ENCODE measurements around the gene GALR2.

Gene GALR2

GRCh38 chr17:76074390-76075363 lies at the start of gene GALR2:
TSS of gene GALR2 (plus strand) at chr17:76074781. CDS start at chr17:76074884, 103 bp downstream.
- Histone ChIP-seq H3K4me3 (ENCODE audit: low read length) (no peak within 1 kb of the TSS), H3K27me3 (ENCODE audit: control insufficient read depth, insufficient read depth, low read length) (peaks cover 63% of the 10 kb centered on the region)

GRCh38 chr17:76025294-76025693 lies 49.3 kb upstream of the GALR2 start:
- Histone ChIP-seq H3K27me3 (ENCODE audit: control insufficient read depth, insufficient read depth, low read length) (no peaks in the 10 kb centered on the region), H3K36me3 (ENCODE audit: control insufficient read depth, insufficient read depth, low read length) (no peaks in the 10 kb centered on the region), H3K9me3 (ENCODE audit: control insufficient read depth, low read length) (no peaks in the 10 kb centered on the region), H3K9ac (ENCODE audit: low read length) (no peak overlapping the region), H3K4me1 (ENCODE audit: control insufficient read depth, insufficient read depth, low read length) (peaks cover 33% of the 10 kb centered on the region), H3K4me3 (ENCODE audit: low read length) (no peak overlapping the region)

More at GRCh38 chr17:76074390-76075363, at the start of gene GALR2:
- Histone ChIP-seq H3K9me3 (ENCODE audit: control insufficient read depth, low read length) (no peaks in the 10 kb centered on the region), H3K36me3 (ENCODE audit: control insufficient read depth, insufficient read depth, low read length) (no peaks in the 10 kb centered on the region), H3K4me1 (ENCODE audit: control insufficient read depth, insufficient read depth, low read length) (peaks cover 21% of the 10 kb centered on the region), H3K9ac (ENCODE audit: low read length) (no peak within 1 kb of the TSS)

- peaks cover 33% of the 10 kb centered on the region for H3K4me1 ChIP-seq (ENCODE audit: control insufficient read depth, insufficient read depth, low read length)
- H3K9ac ChIP-seq (ENCODE audit: low read length), result peak overlapping the region; percentile 68
- H3K36me3 ChIP-seq (ENCODE audit: control insufficient read depth, insufficient read depth, low read length), result no peaks in the 10 kb centered on the region
- H3K27me3 ChIP-seq (ENCODE audit: control insufficient read depth, insufficient read depth, low read length), result no peaks in the 10 kb centered on the region
- H3K4me3 ChIP-seq (ENCODE audit: low read length), result no peak overlapping the region
- H3K9me3 ChIP-seq (ENCODE audit: control insufficient read depth, low read length), result no peaks in the 10 kb centered on the region
These were observed 47.8 kb upstream of the GALR2 start for GRCh38 chr17:76026714-76027158.

- H3K4me1 ChIP-seq (ENCODE audit: control insufficient read depth, insufficient read depth, low read length), result peaks cover 33% of the 10 kb centered on the region
- no peaks in the 10 kb centered on the region for H3K36me3 ChIP-seq (ENCODE audit: control insufficient read depth, insufficient read depth, low read length)
- H3K9me3 ChIP-seq (ENCODE audit: control insufficient read depth, low read length), result no peaks in the 10 kb centered on the region
- no peaks in the 10 kb centered on the region for H3K27me3 ChIP-seq (ENCODE audit: control insufficient read depth, insufficient read depth, low read length)
- H3K4me3 ChIP-seq (ENCODE audit: low read length), result no peak within 1 kb of the TSS
- peak within 1 kb of the TSS; percentile 68 for H3K9ac ChIP-seq (ENCODE audit: low read length)
These were observed 47.3 kb upstream of the GALR2 start, which contains the start of gene EVPL for GRCh38 chr17:76027159-76027839. TSS of gene EVPL (minus strand) at chr17:76027306. CDS start at chr17:76027198, 108 bp downstream.

GRCh38 chr17:76032073-76032779 lies 42.4 kb upstream of the GALR2 start:
- H3K4me3 ChIP-seq (ENCODE audit: low read length), result no peak overlapping the region
- H3K27me3 ChIP-seq (ENCODE audit: control insufficient read depth, insufficient read depth, low read length), result no peaks in the 10 kb centered on the region
- H3K4me1 ChIP-seq (ENCODE audit: control insufficient read depth, insufficient read depth, low read length), result peaks cover 13% of the 10 kb centered on the region
- no peaks in the 10 kb centered on the region for H3K36me3 ChIP-seq (ENCODE audit: control insufficient read depth, insufficient read depth, low read length)
- no peaks in the 10 kb centered on the region for H3K9me3 ChIP-seq (ENCODE audit: control insufficient read depth, low read length)
- H3K9ac ChIP-seq (ENCODE audit: low read length), result no peak overlapping the region

GRCh38 chr17:76032780-76033108 lies 41.8 kb upstream of the GALR2 start:
- H3K4me1 ChIP-seq (ENCODE audit: control insufficient read depth, insufficient read depth, low read length), result peaks cover 9% of the 10 kb centered on the region
- no peak overlapping the region for H3K9ac ChIP-seq (ENCODE audit: low read length)
- no peaks in the 10 kb centered on the region for H3K27me3 ChIP-seq (ENCODE audit: control insufficient read depth, insufficient read depth, low read length)
- peaks cover 3% of the 10 kb centered on the region for H3K36me3 ChIP-seq (ENCODE audit: control insufficient read depth, insufficient read depth, low read length)
- H3K4me3 ChIP-seq (ENCODE audit: low read length), result no peak overlapping the region
- no peaks in the 10 kb centered on the region for H3K9me3 ChIP-seq (ENCODE audit: control insufficient read depth, low read length)

- Histone ChIP-seq H3K9ac (ENCODE audit: low read length) (no peak overlapping the region), H3K9me3 (ENCODE audit: control insufficient read depth, low read length) (no peaks in the 10 kb centered on the region), H3K4me1 (ENCODE audit: control insufficient read depth, insufficient read depth, low read length) (peaks cover 8% of the 10 kb centered on the region)
These were observed 41.4 kb upstream of the GALR2 start for GRCh38 chr17:76033139-76033538.

GRCh38 chr17:76034428-76035350 lies 39.9 kb upstream of the GALR2 start:
- Histone ChIP-seq H3K9ac (ENCODE audit: low read length) (no peak overlapping the region), H3K4me1 (ENCODE audit: control insufficient read depth, insufficient read depth, low read length) (peaks cover 3% of the 10 kb centered on the region)

More at GRCh38 chr17:76033139-76033538, 41.4 kb upstream of the GALR2 start:
- Histone ChIP-seq H3K27me3 (ENCODE audit: control insufficient read depth, insufficient read depth, low read length) (no peaks in the 10 kb centered on the region), H3K4me3 (ENCODE audit: low read length) (no peak overlapping the region), H3K36me3 (ENCODE audit: control insufficient read depth, insufficient read depth, low read length) (peaks cover 7% of the 10 kb centered on the region)

GRCh38 chr17:76036497-76037261 lies 37.9 kb upstream of the GALR2 start:
- Histone ChIP-seq H3K9ac (ENCODE audit: low read length) (no peak overlapping the region), H3K4me1 (ENCODE audit: control insufficient read depth, insufficient read depth, low read length) (no peaks in the 10 kb centered on the region), H3K9me3 (ENCODE audit: control insufficient read depth, low read length) (no peaks in the 10 kb centered on the region), H3K27me3 (ENCODE audit: control insufficient read depth, insufficient read depth, low read length) (no peaks in the 10 kb centered on the region), H3K36me3 (ENCODE audit: control insufficient read depth, insufficient read depth, low read length) (peaks cover 18% of the 10 kb centered on the region), H3K4me3 (ENCODE audit: low read length) (no peak overlapping the region)

More at GRCh38 chr17:76034428-76035350, 39.9 kb upstream of the GALR2 start:
- H3K4me3 ChIP-seq (ENCODE audit: low read length), result no peak overlapping the region
- no peaks in the 10 kb centered on the region for H3K9me3 ChIP-seq (ENCODE audit: control insufficient read depth, low read length)
- H3K36me3 ChIP-seq (ENCODE audit: control insufficient read depth, insufficient read depth, low read length), result peaks cover 14% of the 10 kb centered on the region
- H3K27me3 ChIP-seq (ENCODE audit: control insufficient read depth, insufficient read depth, low read length), result no peaks in the 10 kb centered on the region

- Histone ChIP-seq H3K9me3 (ENCODE audit: control insufficient read depth, low read length) (no peaks in the 10 kb centered on the region), H3K9ac (ENCODE audit: low read length) (no peak overlapping the region), H3K4me1 (ENCODE audit: control insufficient read depth, insufficient read depth, low read length) (no peaks in the 10 kb centered on the region), H3K4me3 (ENCODE audit: low read length) (no peak overlapping the region), H3K36me3 (ENCODE audit: control insufficient read depth, insufficient read depth, low read length) (peaks cover 18% of the 10 kb centered on the region), H3K27me3 (ENCODE audit: control insufficient read depth, insufficient read depth, low read length) (no peaks in the 10 kb centered on the region)
These were observed 36.5 kb upstream of the GALR2 start for GRCh38 chr17:76038050-76038449.

Data from mucosa of stomach (tissue), 1 donor.